Measurements from ENCODE around the gene CHRNA3.

The CHRNA3 gene

DNA sequence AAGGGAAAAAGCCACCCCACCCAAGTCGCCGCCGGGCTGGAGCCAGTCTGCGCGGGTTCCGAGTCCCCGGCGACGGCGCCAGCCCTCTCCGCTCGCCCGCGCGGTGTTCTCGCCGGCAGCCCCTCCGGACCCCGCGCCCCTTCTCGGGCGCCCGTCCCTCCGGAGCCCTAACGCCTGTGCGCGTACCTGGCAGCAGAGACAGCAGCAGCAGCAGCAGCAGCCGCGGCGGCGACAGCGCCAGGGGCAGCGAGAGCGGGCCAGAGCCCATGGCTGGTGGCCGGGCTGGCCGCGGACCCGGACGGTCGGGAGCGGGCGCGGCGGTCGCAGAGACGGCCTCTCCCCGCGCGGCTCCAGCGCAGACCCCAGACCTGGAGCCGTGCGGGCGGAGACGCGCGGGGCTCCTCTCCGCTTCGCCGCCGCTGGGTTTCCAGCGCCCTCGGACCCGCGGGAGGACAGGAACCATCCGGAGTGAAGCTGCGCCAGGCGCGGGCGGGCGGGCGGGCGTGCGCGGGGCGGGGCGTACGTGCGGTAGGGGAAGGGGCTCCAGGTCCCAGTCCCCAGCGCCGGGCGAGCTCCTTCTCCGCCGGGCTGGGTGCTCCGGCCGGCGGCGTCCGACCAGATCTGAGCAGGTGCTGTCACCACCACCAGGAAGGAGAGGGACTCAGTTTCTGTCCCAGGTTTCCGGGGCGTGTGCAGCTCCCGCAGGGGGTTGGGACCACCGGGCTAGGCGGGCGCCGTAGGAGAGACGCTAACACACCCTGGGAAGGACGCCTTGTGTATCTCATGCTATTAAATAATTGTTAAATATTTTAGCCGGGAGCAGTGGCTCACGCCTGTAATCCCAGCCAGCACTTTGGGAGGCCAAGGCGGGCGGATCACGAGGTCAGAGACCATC is at the start of gene CHRNA3:
Gene CHRNA3, minus strand, starts transcription at position 470 of the 895 bp plus-strand sequence. Its CDS starts 202 bp downstream, at position 268.
- CTCF ChIA-PET: interaction anchor here (3.1 kb wide), 1 partner anchor 89 kb away, joined by 22 read pairs; no protein-coding TSS in a partner anchor
- TF ChIP-seq, protein P1, sequence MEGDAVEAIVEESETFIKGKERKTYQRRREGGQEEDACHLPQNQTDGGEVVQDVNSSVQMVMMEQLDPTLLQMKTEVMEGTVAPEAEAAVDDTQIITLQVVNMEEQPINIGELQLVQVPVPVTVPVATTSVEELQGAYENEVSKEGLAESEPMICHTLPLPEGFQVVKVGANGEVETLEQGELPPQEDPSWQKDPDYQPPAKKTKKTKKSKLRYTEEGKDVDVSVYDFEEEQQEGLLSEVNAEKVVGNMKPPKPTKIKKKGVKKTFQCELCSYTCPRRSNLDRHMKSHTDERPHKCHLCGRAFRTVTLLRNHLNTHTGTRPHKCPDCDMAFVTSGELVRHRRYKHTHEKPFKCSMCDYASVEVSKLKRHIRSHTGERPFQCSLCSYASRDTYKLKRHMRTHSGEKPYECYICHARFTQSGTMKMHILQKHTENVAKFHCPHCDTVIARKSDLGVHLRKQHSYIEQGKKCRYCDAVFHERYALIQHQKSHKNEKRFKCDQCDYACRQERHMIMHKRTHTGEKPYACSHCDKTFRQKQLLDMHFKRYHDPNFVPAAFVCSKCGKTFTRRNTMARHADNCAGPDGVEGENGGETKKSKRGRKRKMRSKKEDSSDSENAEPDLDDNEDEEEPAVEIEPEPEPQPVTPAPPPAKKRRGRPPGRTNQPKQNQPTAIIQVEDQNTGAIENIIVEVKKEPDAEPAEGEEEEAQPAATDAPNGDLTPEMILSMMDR (IDR thresholded peaks at IDR 0.05; ENCODE audit: control extremely low read depth, extremely low read depth, low read depth, missing control alignments): no peak
- no peak for DNase-seq (ENCODE audit: extremely low spot score)
- POLR2A ChIA-PET: no interaction called here

DNA sequence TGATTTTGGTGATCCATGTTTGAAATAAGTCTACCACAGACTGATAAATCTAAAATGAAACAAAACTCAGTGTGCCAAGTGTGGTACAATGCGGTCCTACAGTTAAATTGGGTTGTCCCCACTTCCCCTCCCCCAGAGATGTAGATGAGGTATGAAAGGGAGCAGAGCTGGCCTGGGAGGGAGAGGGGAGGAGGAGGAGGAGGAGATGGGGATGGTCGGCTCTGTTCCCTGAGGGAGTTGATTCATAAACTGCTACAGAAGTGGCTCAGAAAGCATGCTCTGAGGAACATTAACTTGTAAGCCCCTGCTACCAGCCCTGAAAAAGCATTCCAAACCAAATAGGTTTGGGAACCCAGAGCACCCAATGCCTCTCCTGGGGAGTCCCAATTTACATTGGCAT is 48.2 kb upstream of the CHRNA3 start:
- POLR2A ChIA-PET: no interaction called here
- CTCF ChIA-PET: interaction anchor here (1.3 kb wide), 1 partner anchor 31 kb away, joined by 3 read pairs; no protein-coding TSS in a partner anchor
- no peak for DNase-seq (ENCODE audit: extremely low spot score)
- TF ChIP-seq, protein P1 (IDR thresholded peaks at IDR 0.05; ENCODE audit: control extremely low read depth, extremely low read depth, low read depth, missing control alignments): no peak

DNA sequence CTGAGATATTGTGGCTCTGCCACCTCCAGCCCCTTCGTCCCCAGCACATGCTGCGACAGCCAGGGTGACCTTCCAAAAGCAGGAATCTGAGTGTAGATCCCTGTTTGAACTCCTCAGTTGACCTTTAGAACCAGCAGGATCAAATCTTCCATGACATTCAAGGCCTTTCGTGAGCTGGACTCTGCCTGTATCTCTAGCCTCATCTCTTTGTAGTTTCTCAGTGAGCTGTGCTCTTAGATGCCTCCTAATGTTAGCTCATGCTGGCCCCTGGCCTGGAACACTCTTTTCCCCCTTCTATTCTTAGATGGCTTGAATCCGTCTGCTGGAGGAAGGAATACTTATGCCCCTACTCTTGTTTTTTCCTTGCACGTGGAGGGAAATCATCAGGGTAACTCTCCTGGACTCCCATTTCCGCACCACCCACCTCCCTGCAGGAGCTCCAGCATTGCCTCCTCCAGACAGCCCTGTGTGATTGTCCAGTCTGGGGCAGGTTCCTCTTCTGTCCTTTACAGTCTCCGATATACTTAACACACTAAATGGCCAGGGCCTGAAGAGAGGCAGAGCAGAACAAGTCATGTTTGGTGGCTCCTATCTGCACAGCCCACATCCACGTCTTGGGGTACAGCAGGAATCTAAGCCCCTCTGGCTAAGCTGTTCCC is 46.9 kb upstream of the CHRNA3 start:
- TF ChIP-seq, protein P1 (IDR thresholded peaks at IDR 0.05; ENCODE audit: control extremely low read depth, extremely low read depth, low read depth, missing control alignments): no peak
- DNase-seq (ENCODE audit: extremely low spot score): no peak
- ChIA-PET POLR2A (no interaction called here), CTCF (interaction anchor here (1.3 kb wide), 1 partner anchor 30 kb away, joined by 3 read pairs; no protein-coding TSS in a partner anchor)

DNA sequence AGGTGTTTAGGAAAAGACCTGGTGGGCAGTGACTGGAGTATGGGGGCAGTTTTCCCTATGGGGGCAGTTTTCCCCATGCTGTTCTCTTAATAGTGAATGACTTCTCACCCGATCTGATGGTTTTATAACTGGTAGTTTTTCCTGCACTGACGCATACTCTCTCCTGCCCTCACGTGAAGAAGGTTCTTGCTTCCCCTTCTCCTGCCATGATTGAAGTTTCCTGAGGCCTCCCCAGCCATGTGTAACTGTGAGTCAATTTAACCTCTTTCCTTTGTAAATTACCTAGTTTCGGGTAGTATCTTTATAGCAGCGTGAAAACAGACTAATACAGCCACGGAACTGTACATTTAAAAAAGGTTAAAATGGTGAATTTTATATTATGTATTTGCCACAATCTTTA is 45.2 kb upstream of the CHRNA3 start:
- ChIA-PET POLR2A (no interaction called here), CTCF (no interaction called here)
- TF ChIP-seq, protein P1 (IDR thresholded peaks at IDR 0.05; ENCODE audit: control extremely low read depth, extremely low read depth, low read depth, missing control alignments): no peak

DNA sequence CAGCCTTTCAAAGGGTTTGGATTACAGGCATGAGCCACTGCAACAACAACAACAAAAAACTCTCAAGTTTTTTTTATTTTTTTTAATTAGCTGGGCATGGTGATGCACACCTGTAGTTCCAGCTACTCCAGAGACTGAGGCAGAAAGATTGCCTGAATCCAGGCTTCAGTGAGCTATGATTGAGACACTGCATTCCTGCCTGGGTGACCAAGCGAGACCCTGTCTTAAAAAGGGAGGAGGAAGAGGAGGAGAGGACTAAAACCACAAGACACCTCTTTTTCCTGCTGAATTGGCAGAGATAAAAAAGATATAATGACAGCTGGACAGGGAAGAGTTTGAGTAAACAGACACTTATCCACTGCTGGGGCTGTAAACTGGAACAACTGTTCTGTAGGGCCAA is 42.9 kb upstream of the CHRNA3 start:
- TF ChIP-seq, protein P1 (IDR thresholded peaks at IDR 0.05; ENCODE audit: control extremely low read depth, extremely low read depth, low read depth, missing control alignments): no peak
- ChIA-PET POLR2A (no interaction called here), CTCF (no interaction called here)
- DNase-seq (ENCODE audit: extremely low spot score): no peak

More for the DNA sequence above, 45.2 kb upstream of the CHRNA3 start:
- no peak for DNase-seq (ENCODE audit: extremely low spot score)

DNA sequence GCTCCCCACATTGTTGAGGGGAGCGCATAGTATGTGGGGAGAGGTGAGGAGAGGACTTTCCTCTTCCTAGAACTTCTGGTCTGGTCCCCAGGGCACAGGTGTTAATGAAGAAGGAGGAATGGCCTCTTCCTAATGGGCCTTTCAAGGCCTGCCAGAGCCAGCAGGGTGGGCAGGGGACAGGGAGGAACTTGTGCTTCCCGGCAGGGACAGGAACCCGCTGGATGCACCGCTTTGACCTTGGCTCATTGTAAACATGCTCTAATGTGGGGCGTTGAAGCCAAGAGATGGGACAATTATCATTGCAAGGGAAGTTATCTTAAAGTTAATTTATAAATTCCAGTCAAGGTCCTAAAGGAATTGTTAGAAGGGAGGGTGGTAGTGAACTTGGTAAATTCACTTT is 41.2 kb upstream of the CHRNA3 start:
- POLR2A ChIA-PET: no interaction called here
- TF ChIP-seq, protein P1 (IDR thresholded peaks at IDR 0.05; ENCODE audit: control extremely low read depth, extremely low read depth, low read depth, missing control alignments): no peak
- no peak for DNase-seq (ENCODE audit: extremely low spot score)
- CTCF ChIA-PET: no interaction called here
